ENCODE results near the gene TEX13B.

Gene TEX13B

GRCh38 chrX:107935664-107936433, 46.3 kb downstream of the TEX13B start:
- DNase-seq, result no peak

- DNase-seq, result no peak
These were observed 47.0 kb downstream of the TEX13B start for GRCh38 chrX:107935200-107935599.

GRCh38 chrX:107934262-107934661, 47.9 kb downstream of the TEX13B start:
- DNase-seq, result no peak

Measured in activated CD4-positive, alpha-beta T cell treated with anti-CD3 and anti-CD28 coated beads for 1 hour (primary cell).